IMR-90 (cell line): Measurements from ENCODE around the gene DOCK1. TPM values are rescaled to one million over a fixed set of nuclear protein-coding genes. Genes with fewer than 3 reads are reported as not detected.

Experiments
- ATAC-seq: fragments of 200-7000 bp; cut with Tn5 transposase; 2 replicates; pipeline ENCODE4 v1.9.1; 2020; ENCODE audit warnings: low read depth, mild to moderate bottlenecking, moderate library complexity
- BruUV-seq: library from RNA; stranded (reverse); fragments of 400-500 nt; replicated peaks from 2 replicates; lab custom pipeline; 2021; lab: Mats Ljungman, UMichigan
- CTCF ChIA-PET: fragments of 300-600 bp; formaldehyde crosslinking; extraction: SDS; loops from one replicate; lab custom pipeline; 2021; ENCODE audit warnings: antibody characterized with exemption; lab: Yijun Ruan, JAX
- POLR2A ChIA-PET: fragments of 300-600 bp; sonication (Branson Sonifier 250); formaldehyde crosslinking; loops from one replicate; lab custom pipeline; 2022; ENCODE audit warnings: antibody characterized with exemption; ENCODE audit not compliant: unreplicated experiment; lab: Charles Lee
- DNase-seq: peaks from one replicate; pipeline ENCODE4 v3.0.0; 2013
- H2AFZ ChIP-seq: replicated peaks from 2 replicates; pipeline ENCODE3; 2013; ENCODE audit warnings: low read length, mild to moderate bottlenecking; ENCODE audit not compliant: poor library complexity
- H2AK5ac ChIP-seq: 2 replicates; pipeline ENCODE4 v1.6.1; 2013; ENCODE audit warnings: low read depth, low read length, inconsistent platforms
- H2AK9ac ChIP-seq: replicated peaks from 2 replicates; pipeline ENCODE3; 2013; ENCODE audit warnings: mild to moderate bottlenecking, low read depth, low read length, moderate library complexity; ENCODE audit not compliant: poor library complexity
- H2BK120ac ChIP-seq: 2 replicates; pipeline ENCODE4 v1.6.1; 2013; ENCODE audit warnings: low read depth, low read length, inconsistent platforms
- H2BK15ac ChIP-seq: 3 replicates; pipeline ENCODE4 v1.6.1; 2013; ENCODE audit warnings: low read depth, low read length, inconsistent platforms
- H2BK20ac ChIP-seq: 2 replicates; pipeline ENCODE4 v1.6.1; 2013; ENCODE audit warnings: low read depth, mild to moderate bottlenecking, inconsistent platforms, low read length, moderate library complexity
- H2BK5ac ChIP-seq: 2 replicates; pipeline ENCODE4 v1.6.1; 2013; ENCODE audit warnings: mild to moderate bottlenecking, low read depth, low read length, inconsistent platforms; ENCODE audit not compliant: poor library complexity, severe bottlenecking
- H3K14ac ChIP-seq: replicated peaks from 2 replicates; pipeline ENCODE4 v1.6.1; 2013; ENCODE audit warnings: low read depth, low read length, inconsistent platforms
- H3K18ac ChIP-seq: 2 replicates; pipeline ENCODE4 v1.6.1; 2013; ENCODE audit warnings: low read depth, low read length, control low read depth
- H3K23ac ChIP-seq: 2 replicates; pipeline ENCODE4 v1.6.1; 2013; ENCODE audit warnings: low read depth, low read length, inconsistent platforms
- H3K27ac ChIP-seq: 2 replicates; pipeline ENCODE4 v1.5.1; 2013; ENCODE audit warnings: mild to moderate bottlenecking, control low read depth, low read length; ENCODE audit not compliant: insufficient read depth
- H3K27me3 ChIP-seq: 2 replicates; pipeline ENCODE4 v1.6.1; 2013; ENCODE audit warnings: low read length; ENCODE audit not compliant: control insufficient read depth, insufficient read depth
- H3K36me3 ChIP-seq: 2 replicates; pipeline ENCODE4 v1.6.1; 2013; ENCODE audit warnings: low read length, mixed read lengths; ENCODE audit not compliant: control insufficient read depth, insufficient read depth
- H3K4ac ChIP-seq: 2 replicates; pipeline ENCODE4 v1.6.1; 2013; ENCODE audit warnings: low read depth, low read length, inconsistent platforms
- H3K4me1 ChIP-seq: 2 replicates; pipeline ENCODE4 v1.6.1; 2013; ENCODE audit warnings: low read length, mixed read lengths; ENCODE audit not compliant: control insufficient read depth, insufficient read depth
- H3K4me2 ChIP-seq: 2 replicates; pipeline ENCODE4 v1.6.1; 2013; ENCODE audit warnings: low read depth, mild to moderate bottlenecking, control low read depth, low read length, moderate library complexity
- H3K4me3 ChIP-seq: 2 replicates; pipeline ENCODE4 v1.5.1; 2013; ENCODE audit warnings: low read depth, mild to moderate bottlenecking, control low read depth, low read length, moderate library complexity; ENCODE audit not compliant: insufficient read depth
- H3K56ac ChIP-seq: 2 replicates; pipeline ENCODE4 v1.6.1; 2013; ENCODE audit warnings: low read length, inconsistent platforms; ENCODE audit not compliant: insufficient read depth; ENCODE audit errors: extremely low read depth
- H3K79me1 ChIP-seq, 2 experiments: 2 replicates each; pipeline ENCODE4 v1.6.1; 2013; ENCODE audit warnings: low read length in 2 of 2, inconsistent platforms in 1 of 2, low read depth in 1 of 2
- H3K9ac ChIP-seq: 2 replicates; pipeline ENCODE4 v1.6.1; 2013; ENCODE audit warnings: low read depth, low read length, control low read depth
- H3K9me1 ChIP-seq: 2 replicates; pipeline ENCODE4 v1.6.1; 2013; ENCODE audit warnings: low read length, inconsistent platforms; ENCODE audit not compliant: insufficient read depth
- H3K9me3 ChIP-seq: 2 replicates; pipeline ENCODE4 v1.6.1; 2013; ENCODE audit warnings: low read length; ENCODE audit not compliant: control insufficient read depth, insufficient read depth
- H4K20me1 ChIP-seq: 2 replicates; pipeline ENCODE4 v1.6.1; 2013; ENCODE audit warnings: low read length, inconsistent platforms; ENCODE audit not compliant: insufficient read depth
- H4K5ac ChIP-seq: 2 replicates; pipeline ENCODE4 v1.6.1; 2013; ENCODE audit warnings: mild to moderate bottlenecking, low read depth, low read length, control low read depth
- H4K8ac ChIP-seq, 2 experiments: 2 replicates each; pipeline ENCODE4 v1.6.1; 2013; ENCODE audit warnings: low read depth in 2 of 2, low read length in 2 of 2, control low read depth in 1 of 2, inconsistent platforms in 1 of 2
- H4K91ac ChIP-seq: 2 replicates; pipeline ENCODE4 v1.6.1; 2013; ENCODE audit warnings: low read depth, low read length, inconsistent platforms; ENCODE audit not compliant: insufficient read depth
- BHLHE40 ChIP-seq: fragments of 150-350 bp; IDR thresholded peaks from 2 replicates; pipeline ENCODE4 v1.6.1; 2016; ENCODE audit warnings: mild to moderate bottlenecking, low read depth, low read length
- CEBPB ChIP-seq: IDR thresholded peaks from 2 replicates; pipeline ENCODE4 v1.6.1; 2012; ENCODE audit warnings: low read depth, low read length, improper control_type of control experiment
- CHD1 ChIP-seq: IDR thresholded peaks from 2 replicates; pipeline ENCODE4 v1.6.1; 2012; ENCODE audit warnings: low read depth, low read length, improper control_type of control experiment
- FOS ChIP-seq: fragments of 150-350 bp; IDR thresholded peaks from 2 replicates; pipeline ENCODE4 v1.6.1; 2016; ENCODE audit warnings: low read depth, low read length
- MAFK ChIP-seq: IDR thresholded peaks from 2 replicates; pipeline ENCODE4 v1.6.1; 2012; ENCODE audit warnings: low read depth, low read length, improper control_type of control experiment
- MAZ ChIP-seq: IDR thresholded peaks from 2 replicates; pipeline ENCODE4 v1.6.1; 2012; ENCODE audit warnings: low read depth, mild to moderate bottlenecking, low read length, improper control_type of control experiment, moderate library complexity, borderline replicate concordance
- MXI1 ChIP-seq: IDR thresholded peaks from 2 replicates; pipeline ENCODE4 v1.6.1; 2012; ENCODE audit warnings: low read depth, mild to moderate bottlenecking, low read length, moderate library complexity, borderline replicate concordance
- NFE2L2 ChIP-seq: fragments of 150-350 bp; IDR thresholded peaks from 2 replicates; pipeline ENCODE4 v1.6.1; 2016; ENCODE audit warnings: low read depth, mild to moderate bottlenecking, low read length
- POLR2A ChIP-seq: IDR thresholded peaks from 2 replicates; pipeline ENCODE4 v1.6.1; 2012; ENCODE audit warnings: mild to moderate bottlenecking, low read depth, low read length
- RAD21 ChIP-seq: IDR thresholded peaks from 2 replicates; pipeline ENCODE4 v1.6.1; 2012; ENCODE audit warnings: low read length, improper control_type of control experiment
- RCOR1 ChIP-seq: IDR thresholded peaks from 2 replicates; pipeline ENCODE4 v1.6.1; 2012; ENCODE audit warnings: mild to moderate bottlenecking, low read length, improper control_type of control experiment; ENCODE audit not compliant: insufficient replicate concordance
- SMC3 ChIP-seq: fragments of 150-350 bp; IDR thresholded peaks from 2 replicates; pipeline ENCODE4 v1.6.1; 2016; ENCODE audit warnings: low read depth, mild to moderate bottlenecking, antibody characterized with exemption, low read length, moderate library complexity
- USF2 ChIP-seq: fragments of 150-350 bp; IDR thresholded peaks from 2 replicates; pipeline ENCODE4 v1.6.1; 2017; ENCODE audit warnings: mild to moderate bottlenecking, antibody characterized with exemption, low read length, low read depth
- WGBS, 2 experiments: methylation state at CpG; one replicate each; pipeline versions ENCODE4 v1.1.5 to v1.1.7; 2013; ENCODE audit warnings: missing lambda C conversion rate in 2 of 2; ENCODE audit not compliant: insufficient read length in 1 of 2; ENCODE audit errors: extremely low coverage in 2 of 2; 5-methylcytosine and 5-hydroxymethylcytosine counted together
- dilution Hi-C: fragments of 300-500 bp; cut with HindIII; formaldehyde crosslinking; loops from one replicate; pipeline ENCODE4 v1.14.3; 2018; ENCODE audit warnings: low sequenced_read_pairs; ENCODE audit not compliant: unreplicated experiment
- in situ Hi-C: fragments of 300-500 bp; cut with MboI; formaldehyde crosslinking; loops from 3 replicates; pipeline ENCODE4 v1.14.3; 2019; ENCODE audit warnings: low sequenced_read_pairs, inconsistent platforms, mixed read lengths
- intact Hi-C: fragments of 100-400 bp; cut with micrococcal nuclease; formaldehyde crosslinking; loops from 2 replicates; pipeline ENCODE4 v1.10.0; 2022
- polyA plus RNA-seq, 3 experiments: library from polyadenylated mRNA; depleted of rRNA; stranded (reverse); fragments of >200 nt; gene quantifications; 2 replicates each; pipeline ENCODE4 v1.2.3, GENCODE V29; 2012; ENCODE audit warnings: low replicate concordance in 1 of 3
- total RNA-seq: library from RNA; depleted of rRNA; stranded (reverse); fragments of >200 nt; gene quantifications from 2 replicates; pipeline ENCODE4 v1.2.3, GENCODE V29; 2012
- TF ChIP-seq, protein P1 (sequence below): fragments of 150-350 bp; IDR thresholded peaks from 2 replicates; pipeline ENCODE4 v1.6.1; 2016; ENCODE audit warnings: low read depth, mild to moderate bottlenecking, low read length, moderate library complexity, borderline replicate concordance
- TF ChIP-seq, protein P2 (sequence below): conservative IDR thresholded peaks from 2 replicates; pipeline ENCODE4 v1.5.1; 2012; ENCODE audit warnings: mild to moderate bottlenecking, low read depth, low read length, improper control_type of control experiment

DOCK1 gene
- total and polyA plus RNA-seq, 2 of the 4 experiments (the other 2 are of a cell fraction), result 28.2 to 71.0 TPM

DNA sequence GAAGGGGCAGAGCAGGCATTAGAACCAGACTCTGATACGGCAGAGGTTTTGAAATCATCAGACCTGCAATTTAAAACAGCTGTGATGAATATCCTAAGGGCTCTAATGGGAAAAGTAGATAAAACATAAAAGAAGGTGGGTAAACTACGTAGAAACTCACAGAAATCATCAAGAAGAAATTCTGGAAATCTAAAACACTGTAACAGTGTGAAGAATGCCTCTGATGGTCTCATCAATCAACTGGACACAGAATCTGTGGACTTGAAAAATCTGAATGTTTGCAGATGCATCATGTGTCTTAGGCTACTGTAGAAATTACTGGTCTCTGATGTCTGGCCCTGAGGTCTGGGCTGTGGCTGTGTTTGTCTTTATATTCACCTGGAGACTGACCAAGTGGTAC, 470.8 kb downstream of the DOCK1 start:
- no peak overlapping the region for H2AK9ac ChIP-seq
- no peak overlapping the region for H2AFZ ChIP-seq
- POLR2A ChIA-PET, result no interaction called here
- peaks cover 8% of the 10 kb centered on the region; the same call in 1 of the 2 replicates for H4K20me1 ChIP-seq
- H3K9me3 ChIP-seq, result no peaks in the 10 kb centered on the region
- WGBS, 2 experiments, result no CpG with 5 or more reads among the region's 2 CpGs
- H3K4ac ChIP-seq, result no peak overlapping the region
- in situ Hi-C loops (no loop called here), intact Hi-C loops (no loop called here), dilution Hi-C loops (no loop called here)
- peak overlapping the region; percentile 26; the same call in 1 of the 2 replicates for H3K27ac ChIP-seq
- no peak overlapping the region for H2AK5ac ChIP-seq
- CTCF ChIA-PET, result interaction anchor here (1.2 kb wide), 1 partner anchor 20 kb away, joined by 3 read pairs; no protein-coding TSS in a partner anchor
- TF ChIP-seq MAFK (no peak), RAD21 (no peak), USF2 (no peak), RCOR1 (no peak), CEBPB (no peak), NFE2L2 (no peak), MAZ (no peak), MXI1 (no peak), SMC3 (no peak), FOS (no peak), BHLHE40 (no peak), POLR2A (no peak), CHD1 (no peak)
- TF ChIP-seq, protein P1, sequence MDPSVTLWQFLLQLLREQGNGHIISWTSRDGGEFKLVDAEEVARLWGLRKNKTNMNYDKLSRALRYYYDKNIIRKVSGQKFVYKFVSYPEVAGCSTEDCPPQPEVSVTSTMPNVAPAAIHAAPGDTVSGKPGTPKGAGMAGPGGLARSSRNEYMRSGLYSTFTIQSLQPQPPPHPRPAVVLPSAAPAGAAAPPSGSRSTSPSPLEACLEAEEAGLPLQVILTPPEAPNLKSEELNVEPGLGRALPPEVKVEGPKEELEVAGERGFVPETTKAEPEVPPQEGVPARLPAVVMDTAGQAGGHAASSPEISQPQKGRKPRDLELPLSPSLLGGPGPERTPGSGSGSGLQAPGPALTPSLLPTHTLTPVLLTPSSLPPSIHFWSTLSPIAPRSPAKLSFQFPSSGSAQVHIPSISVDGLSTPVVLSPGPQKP, result no peak
- TF ChIP-seq, protein P2, sequence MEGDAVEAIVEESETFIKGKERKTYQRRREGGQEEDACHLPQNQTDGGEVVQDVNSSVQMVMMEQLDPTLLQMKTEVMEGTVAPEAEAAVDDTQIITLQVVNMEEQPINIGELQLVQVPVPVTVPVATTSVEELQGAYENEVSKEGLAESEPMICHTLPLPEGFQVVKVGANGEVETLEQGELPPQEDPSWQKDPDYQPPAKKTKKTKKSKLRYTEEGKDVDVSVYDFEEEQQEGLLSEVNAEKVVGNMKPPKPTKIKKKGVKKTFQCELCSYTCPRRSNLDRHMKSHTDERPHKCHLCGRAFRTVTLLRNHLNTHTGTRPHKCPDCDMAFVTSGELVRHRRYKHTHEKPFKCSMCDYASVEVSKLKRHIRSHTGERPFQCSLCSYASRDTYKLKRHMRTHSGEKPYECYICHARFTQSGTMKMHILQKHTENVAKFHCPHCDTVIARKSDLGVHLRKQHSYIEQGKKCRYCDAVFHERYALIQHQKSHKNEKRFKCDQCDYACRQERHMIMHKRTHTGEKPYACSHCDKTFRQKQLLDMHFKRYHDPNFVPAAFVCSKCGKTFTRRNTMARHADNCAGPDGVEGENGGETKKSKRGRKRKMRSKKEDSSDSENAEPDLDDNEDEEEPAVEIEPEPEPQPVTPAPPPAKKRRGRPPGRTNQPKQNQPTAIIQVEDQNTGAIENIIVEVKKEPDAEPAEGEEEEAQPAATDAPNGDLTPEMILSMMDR, result no peak
- H3K9me1 ChIP-seq, result peaks cover 8% of the 10 kb centered on the region
- H3K18ac ChIP-seq, result no peak overlapping the region
- no peak overlapping the region for H4K8ac ChIP-seq
- H3K27me3 ChIP-seq, result no peaks in the 10 kb centered on the region
- no peak overlapping the region for H2BK15ac ChIP-seq
- no peak overlapping the region for H3K9ac ChIP-seq
- H3K36me3 ChIP-seq, result peaks cover 10% of the 10 kb centered on the region
- H3K4me3 ChIP-seq, result no peak overlapping the region
- H4K91ac ChIP-seq, result no peak overlapping the region
- ATAC-seq (no peak), DNase-seq (no peak)
- H3K4me2 ChIP-seq, result no peak overlapping the region
- no peak overlapping the region for H2BK120ac ChIP-seq
- no peak overlapping the region for H2BK20ac ChIP-seq
- H3K14ac ChIP-seq, result no peak overlapping the region
- H4K5ac ChIP-seq, result no peak overlapping the region
- no peak overlapping the region for H3K56ac ChIP-seq
- no peak overlapping the region for H3K23ac ChIP-seq
- BruUV-seq, result no TSS peak
- H3K79me1 ChIP-seq, result peaks cover 0 to 3% of the 10 kb centered on the region in 2 experiments; a peak in 1 of 4 replicates
- H2BK5ac ChIP-seq, result no peak overlapping the region
- H3K4me1 ChIP-seq, result peaks cover 8% of the 10 kb centered on the region
